GM12873 (cell line): ENCODE data around the gene CPLX4.

Source experiments
- CTCF ChIP-seq: IDR thresholded peaks from 2 replicates; pipeline ENCODE4 v1.5.1; 2012; ENCODE audit warnings: low read depth, mild to moderate bottlenecking, moderate library complexity, low read length, control low read depth; ENCODE audit not compliant: insufficient read depth; ENCODE audit errors: missing control alignments

The CPLX4 gene

GRCh38 chr18:59353079-59353680, 34.7 kb upstream of the CPLX4 start:
- TF ChIP-seq CTCF, result no peak

DNA sequence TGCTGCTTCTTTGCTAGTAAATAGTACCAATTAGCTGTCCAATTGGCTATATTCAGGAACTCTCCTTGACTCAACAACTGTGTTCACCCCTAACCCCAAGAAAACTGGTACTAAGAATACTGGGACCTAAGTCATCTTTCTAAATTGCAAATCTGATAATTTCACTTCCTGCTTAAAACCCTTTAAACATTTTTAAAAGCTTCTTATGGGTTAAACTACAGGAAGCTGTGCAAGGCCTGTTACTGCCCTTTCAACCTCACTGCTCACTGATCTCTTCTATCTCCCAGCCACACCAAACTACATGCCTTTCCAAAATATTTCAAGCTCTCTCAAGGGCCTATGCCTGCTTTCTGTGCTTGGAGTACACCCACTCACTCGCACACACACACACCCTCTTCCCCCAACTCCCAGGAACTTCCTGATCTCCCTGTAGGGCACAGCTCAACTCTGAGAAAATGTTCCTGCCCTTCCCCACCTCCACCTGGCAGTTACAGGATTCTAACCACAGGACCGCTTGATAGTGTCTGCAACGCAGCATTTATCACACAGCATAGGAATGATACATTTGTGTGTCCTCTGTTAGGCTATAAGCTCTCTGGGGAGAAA, 33.9 kb upstream of the CPLX4 start:
- no peak for TF ChIP-seq CTCF

- TF ChIP-seq CTCF, result no peak
These were observed 27.1 kb upstream of the CPLX4 start for GRCh38 chr18:59345556-59345955.

DNA sequence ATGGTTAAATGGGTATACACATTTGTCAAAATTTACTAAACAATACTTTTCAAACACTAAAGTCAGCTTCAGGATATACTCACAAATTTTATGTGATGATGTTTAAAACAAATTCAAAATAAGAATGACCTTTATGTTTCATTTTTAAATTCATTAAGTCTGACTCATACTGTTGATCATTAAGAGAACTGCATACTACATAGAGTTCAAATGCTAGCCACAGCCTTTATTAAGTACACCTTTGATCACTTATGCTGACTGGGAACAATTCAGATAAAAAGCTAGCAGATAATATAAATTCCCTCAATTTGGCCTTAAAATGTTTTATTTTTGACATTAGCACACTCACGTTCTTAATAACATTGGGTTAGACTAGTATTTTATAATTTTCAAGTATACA, 26.5 kb upstream of the CPLX4 start:
- no peak for TF ChIP-seq CTCF

DNA sequence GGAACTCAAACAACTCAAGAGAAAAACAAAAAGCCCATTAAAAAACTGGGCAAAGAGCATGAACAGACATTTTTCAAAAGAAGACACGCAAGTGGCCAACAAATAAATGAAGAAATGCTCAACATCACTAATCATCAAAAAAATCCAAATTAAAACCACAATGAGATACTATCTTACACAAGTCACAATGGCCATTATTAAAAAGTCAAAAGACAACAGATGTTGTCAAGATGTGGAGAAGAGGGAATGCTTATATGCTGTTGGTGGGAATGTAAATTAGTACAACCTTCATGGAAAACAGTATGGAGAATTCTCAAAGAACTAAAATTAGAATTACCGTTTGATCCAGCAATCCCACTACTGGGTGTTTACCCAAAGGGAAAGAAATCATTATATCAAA, 25.5 kb upstream of the CPLX4 start:
- TF ChIP-seq CTCF, result no peak

DNA sequence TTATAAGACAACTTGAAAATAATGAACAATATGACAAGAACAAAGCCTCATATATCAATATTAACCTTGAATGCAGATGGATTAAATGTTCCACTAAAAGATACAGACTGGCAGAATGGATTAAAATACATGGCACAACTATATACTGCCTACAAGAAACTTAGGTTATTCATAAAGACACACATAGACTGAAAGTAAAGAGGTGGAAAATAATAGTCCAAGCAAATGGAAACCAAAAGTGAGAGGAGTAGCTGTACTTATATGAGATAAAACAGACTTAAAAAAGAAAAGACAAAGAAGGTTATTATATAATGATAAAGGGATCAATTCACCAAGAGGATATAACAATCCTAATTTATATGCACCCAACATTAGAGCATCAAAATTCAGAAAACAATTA, 22.4 kb upstream of the CPLX4 start:
- TF ChIP-seq CTCF, result no peak

- no peak for TF ChIP-seq CTCF
These were observed 21.9 kb upstream of the CPLX4 start for GRCh38 chr18:59340312-59340711.
